NCI-H524 (cell line): ENCODE results near the gene FOXC2.
"Not testable (repeated sequence)": the region's sequence is repeated elsewhere in the genome, so short reads cannot be mapped to it uniquely, and the experiment has no call there.

Source experiments
- DNase-seq, 2 experiments: peaks; one replicate each; lab custom pipeline; 2025; lab: John Stamatoyannopoulos, UW

FOXC2 gene

DNA sequence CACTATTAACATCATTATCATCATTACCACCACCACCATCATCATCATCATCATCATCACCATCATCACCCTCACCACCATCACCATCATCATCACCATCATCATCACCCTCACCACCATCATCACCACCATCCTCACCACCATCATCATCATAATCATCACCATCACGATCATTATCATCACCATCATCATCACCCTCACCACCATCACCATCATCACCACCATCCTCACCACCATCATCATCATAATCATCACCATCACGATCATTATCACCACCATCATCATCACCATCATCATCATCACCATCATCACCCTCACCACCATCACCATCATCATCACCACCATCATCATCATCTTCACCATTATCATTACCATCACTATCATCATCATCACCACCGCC, 21.3 kb downstream of the FOXC2 start:
- not testable (repeated sequence) for DNase-seq

DNA sequence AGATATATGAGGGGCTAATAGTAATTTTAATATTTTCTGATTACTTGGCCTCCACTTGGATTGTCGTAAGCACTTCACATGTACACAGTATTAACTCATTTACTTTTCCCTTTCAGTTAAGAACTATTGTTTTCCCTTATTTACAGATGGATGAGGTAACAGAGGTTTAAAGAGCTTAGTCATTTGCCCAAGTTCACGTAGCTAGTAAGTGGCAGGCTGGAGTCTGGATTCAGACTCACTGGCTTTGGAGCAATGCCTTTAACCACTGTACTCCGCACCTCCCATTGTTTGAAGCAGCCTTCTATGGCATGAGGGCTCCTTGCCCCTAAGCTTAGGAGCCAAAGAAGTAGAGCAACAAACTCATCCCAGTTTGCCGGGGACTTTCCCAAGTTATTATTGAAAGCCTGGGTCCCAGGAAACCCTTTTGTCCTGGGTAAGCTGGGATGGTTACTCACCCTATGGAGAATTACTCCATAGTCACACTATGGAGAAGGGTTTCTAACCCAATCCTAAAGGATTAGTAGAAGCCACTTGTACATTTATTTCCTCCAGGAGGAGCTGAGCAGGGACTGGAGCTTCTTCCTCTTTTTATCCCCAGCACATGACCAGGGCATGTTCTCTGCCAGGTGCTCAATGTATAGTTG, 24.0 kb downstream of the FOXC2 start:
- no peak for DNase-seq

DNA sequence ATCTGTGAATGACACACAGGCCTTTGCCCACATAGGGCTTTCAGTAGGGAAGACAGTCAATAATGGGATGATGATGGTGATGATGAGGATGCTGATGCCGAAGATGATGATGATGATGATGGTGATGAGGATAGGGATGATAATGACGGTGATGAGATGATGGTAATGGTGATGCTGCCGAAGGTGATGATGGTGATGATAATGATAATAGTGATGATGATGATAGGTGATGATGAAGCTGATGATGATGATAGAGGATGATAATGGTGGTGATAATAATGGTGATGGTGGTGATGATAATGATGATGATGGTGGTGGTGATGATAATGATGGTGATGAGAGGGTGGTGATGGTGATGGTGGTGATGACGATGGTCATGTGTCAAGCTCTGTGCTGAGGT, 24.6 kb downstream of the FOXC2 start:
- no peak for DNase-seq

DNA sequence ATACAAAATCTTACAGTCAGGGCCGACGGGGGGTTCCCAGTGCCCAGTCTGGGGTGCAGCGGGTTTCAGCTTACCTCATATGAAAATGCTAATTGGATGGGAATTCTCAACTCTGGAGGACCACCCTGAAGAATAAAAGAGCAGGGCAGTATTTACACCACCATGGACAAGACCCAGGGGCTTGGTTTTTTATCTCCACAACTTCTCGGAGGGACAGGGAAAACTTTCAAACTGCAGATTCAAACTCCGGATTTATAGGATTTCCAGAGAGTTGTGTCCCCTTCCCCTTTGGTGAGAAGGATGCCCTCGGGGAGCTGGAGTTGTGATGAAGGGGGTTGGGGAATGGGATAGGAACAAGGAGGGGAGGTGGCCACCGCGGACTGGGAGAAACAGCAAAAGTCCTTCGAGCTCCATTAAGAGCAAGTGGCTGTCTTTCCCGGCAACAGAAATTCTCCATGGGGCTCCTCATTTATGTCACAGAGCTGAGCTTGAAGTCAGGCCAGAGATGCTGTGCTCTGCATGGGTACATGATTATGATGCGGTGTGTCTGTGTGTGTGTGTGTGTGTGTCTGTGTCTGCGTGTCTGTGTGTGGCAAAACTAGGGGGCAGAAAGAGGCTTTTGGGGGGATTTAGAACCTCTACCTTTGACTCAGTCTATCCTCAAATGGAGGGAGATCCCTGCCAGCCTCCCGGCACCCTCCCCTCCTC, 27.4 kb downstream of the FOXC2 start:
- DNase-seq = no peak

DNA sequence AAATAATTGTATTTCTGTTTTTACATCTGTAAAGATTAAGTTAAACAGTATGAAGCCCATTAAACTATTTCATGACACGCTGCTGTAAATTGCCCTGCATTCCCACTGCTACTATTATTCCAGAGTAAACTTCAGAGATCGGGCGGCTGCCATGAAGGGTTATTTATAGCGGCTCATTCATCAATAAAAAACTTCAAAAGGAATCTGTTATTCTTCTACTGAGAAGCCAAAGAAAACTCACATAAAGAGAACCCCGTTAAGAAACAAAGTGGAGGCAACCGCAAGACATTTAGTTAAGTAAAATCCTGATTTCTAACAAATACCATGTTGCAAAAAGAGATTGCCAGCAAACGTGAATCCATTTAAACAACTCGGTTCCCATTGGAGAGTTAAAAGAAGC, 28.1 kb downstream of the FOXC2 start:
- DNase-seq = no peak

DNA sequence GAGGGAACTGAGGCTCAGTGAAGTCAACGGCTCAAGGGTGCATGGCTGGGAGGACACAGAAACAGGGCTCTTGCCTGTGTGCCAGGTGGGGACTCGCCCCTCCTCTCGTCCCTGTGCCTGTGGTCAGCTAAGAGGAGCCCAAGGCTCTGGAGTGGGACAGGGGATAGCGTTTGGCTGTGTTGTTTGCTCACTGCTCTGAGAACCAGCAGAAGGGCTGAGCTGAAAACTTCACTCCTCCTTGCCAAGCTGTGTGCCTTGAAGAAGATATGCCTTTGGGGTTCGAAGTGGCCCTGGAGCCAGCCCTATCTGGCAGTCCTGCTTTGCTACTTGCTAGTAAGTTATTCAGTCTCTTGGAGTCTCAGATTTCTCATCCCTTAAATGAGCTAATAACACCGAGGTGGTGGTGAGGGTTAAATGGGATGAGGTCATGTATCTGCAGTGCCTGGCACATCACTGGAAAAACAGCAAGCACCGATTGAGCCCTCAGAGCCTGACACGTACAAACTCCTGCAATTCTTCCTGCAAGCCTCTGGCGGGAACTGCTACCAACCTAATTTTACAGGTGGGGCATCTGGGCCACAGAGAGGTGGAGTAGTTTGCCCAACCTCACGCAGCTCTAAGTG, 29.5 kb downstream of the FOXC2 start:
- DNase-seq = no peak

DNA sequence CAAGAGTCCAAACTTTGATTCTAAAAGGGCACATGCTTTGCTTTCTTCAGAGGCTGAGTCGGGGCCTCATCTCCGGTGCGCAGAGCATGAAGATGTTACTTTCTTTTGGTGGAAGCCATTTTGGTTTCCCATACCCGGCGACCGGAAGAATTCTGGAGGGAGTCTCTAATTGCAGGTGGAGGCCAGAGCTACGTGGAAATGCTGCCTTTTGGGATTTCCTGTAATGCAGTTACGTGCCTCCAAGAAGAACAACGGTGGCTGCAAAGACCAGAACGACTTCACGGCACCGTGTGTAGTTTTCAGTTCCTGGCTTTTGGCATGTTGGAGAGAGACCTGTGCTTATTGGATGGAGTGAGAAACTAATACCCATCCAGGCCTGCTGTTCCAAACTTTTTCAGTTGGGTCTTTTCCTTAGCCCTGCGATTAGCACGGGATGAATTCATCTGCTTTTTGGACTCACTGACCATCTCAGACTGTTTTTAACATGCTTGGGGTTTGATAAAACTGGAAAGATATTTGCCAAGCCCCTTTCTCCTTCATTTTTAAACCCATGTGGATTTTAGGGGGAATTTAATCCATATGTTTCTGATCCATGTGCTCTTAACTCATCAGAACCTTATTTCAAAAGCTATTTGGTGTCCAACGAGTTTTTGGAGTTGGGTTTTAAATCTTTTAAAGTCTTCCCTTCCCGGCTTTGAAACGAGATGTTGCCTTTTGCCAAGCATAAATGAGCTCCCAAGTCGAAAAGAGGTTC, 30.7 kb downstream of the FOXC2 start:
- no peak for DNase-seq

DNA sequence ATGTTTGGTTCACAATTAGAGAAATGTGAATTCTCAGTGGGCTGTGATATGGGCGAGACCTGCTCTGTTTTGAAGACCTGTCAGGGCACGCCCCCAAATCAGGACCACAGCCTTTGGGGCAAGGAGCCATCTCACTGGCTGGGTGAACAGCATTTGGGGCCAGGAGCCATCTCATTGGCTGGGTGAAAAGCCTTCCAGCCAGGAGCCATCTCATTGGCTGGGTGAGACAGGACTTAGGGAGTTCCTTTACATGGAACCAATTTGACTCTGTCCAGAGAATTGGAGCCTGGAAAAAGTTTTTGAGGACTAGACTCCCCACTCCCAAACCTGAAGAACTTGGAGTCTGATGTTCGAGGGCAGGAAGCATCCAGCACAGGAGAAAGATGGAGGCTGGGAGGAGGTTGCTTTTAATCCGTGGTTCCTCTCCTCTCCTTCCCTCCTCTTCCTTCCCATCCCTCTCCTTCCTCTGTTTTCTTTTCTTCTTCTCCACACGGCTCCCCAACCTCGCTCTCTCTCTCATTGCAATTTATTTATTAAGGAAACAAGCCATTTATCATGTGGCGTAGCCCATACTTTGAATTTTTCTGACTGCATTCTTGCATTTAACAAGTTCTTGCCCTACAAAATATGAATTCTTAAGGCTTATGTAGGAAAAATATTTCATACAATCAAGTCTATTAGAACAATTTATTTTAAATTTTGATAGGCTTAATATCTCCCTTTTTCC, 31.4 kb downstream of the FOXC2 start:
- no peak for DNase-seq

DNA sequence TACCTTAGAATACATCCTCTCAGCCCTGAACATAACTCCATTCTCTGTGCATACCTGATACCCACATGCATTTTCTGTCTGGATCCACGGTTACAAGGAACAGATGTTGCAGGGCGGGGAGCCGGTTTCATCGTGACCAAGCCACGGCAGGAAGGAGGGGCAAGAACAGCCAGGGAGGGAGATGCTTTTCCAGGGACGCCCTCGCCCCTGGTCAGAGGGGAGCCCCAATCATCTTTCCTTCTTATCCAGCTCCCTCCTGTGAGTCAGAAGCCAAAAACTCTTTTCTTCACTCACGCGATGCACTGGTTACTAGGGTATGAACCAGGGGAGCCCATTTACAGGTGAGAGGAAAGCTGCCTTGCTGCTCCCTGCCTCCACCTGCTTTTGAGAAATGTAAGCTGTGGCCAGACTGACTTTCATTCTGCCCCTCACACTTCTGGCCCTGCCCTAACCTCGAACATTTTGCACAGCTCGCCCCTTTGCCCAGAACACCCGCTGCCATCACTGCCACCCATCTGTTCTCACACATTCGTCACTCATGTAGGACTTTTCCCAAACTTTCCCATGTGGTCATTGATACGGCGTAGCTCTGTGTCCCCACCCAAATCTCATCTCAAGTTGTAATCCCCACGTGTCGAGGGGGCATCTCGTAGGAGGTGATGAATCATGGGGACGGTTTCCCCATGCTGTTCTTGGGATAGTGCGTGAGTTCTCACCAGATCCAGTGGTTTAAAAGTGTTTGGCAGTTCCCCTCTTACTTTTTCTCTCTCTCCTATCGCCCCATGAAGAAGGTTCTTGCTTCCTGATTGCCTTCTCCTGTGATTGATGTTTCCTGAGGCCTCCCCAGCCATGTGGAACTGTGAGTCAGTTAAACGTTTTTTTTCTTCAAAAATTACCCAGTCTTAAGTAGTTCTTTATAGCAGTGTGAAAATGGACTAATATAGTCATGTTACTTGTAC, 32.3 kb downstream of the FOXC2 start:
- DNase-seq = no peak

DNA sequence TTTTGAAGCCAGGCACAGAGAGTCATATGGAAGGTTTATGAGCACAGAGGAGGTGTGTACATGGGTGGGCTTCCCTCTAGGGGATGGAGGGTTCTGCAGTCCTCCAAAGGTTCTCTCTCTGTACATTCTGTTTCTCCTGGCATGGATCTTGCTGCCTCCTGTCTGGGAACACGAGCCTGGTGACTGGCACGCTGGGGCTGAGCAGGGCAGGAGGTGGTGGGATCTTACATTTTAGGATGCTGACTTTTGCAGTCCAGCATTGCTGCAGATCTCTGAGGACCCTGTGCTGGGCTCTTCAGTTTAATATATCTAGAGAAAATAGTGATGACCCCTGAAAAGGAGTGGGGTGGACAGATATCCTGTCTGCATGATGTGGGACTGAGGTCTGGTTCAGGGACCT, 34.7 kb downstream of the FOXC2 start:
- DNase-seq = no peak

DNA sequence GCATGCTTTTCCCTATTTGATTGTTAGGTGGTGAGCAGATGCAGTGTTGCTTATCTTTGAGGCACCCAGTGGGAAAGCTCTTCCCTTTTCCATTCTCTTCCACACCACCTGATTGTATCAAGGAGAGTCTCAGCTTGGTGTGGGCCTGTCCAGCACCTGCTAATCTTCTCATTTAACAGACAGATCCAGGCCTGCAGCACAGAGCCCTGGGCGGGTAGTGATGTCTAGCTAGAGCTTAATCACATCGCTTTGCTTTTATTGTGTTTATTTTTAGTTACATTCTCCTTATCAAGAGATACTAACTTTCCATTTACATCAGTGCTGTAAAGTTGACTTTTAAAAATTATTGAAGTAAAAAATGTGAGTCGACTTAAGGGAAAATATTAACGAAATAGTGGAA, 35.9 kb downstream of the FOXC2 start:
- DNase-seq = no peak

DNA sequence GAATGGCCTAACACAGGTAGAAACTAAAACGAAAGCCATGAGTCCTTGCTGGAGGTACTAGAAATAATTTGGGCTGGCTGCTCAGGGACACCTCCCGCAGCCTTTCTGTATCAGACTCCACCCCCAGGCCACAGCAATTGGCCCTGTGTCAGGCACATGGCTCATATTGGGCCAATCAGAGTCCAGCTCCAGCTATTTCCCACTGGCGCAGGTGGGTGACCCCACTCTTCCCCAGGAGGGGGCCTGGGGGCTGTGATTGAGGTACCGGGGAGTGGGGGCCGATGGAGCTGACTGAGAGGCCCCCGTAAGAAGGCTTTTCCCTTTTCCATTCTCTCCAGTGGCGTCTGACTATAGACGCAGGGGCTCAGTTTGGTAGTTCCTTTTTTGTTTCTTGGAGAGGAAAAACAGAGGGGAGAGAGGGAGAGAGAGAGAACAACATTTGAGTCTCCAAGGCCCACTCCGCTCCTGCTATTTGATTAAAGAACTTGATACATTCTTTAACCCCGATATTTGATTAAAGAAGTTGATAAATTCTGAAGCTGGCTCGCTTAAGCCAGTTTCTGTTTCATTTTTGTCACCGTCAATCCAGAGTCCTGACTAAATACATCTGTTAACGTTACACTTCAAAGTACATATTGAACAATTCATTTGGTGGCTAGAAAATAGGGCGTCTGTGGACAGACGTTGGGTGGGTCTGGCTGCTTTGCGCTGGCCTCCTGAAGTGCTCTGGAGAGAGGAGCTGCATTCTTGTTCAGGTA, 38.0 kb downstream of the FOXC2 start:
- no peak for DNase-seq

DNA sequence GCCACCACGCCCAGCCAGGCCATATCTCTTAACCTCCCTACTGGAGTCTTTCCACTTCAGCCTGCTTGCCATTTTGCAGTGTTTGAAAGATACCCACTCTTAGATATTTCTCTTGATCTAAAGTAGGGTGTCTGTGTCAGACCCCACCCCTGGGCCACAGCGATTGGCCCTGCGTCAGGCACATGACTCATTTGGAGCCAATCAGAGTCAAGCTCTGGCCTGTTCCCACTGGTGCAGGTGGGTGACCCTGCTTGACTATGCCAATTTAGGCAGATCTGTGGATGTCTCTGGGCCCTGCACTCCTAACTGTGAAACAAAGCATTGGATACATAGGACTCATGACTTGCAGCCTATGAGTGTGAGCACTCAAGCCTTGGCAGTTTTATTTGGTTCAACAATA, 39.3 kb downstream of the FOXC2 start:
- no peak for DNase-seq

DNA sequence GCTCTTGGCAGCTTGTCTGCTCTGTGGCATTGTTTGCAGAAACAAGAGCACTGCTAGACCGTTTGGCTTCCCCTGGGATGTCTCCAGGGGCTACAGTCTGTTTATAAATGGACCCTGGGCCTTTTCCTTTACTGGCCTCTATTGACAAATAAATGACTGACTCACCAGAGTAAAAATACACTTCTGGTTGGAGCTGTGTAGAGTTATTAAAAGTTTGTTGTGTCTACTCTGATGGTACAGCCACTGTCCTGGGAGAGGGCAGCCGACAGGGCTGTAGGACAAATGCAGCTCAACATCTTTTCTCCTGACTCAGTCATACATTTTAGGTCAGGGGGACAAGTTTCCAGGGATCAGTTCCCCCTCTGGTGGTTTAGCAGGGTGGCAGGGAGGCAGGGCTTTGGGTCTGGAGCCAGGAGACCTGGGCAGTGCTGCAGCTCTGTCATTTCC, 41.7 kb downstream of the FOXC2 start:
- no peak for DNase-seq

DNA sequence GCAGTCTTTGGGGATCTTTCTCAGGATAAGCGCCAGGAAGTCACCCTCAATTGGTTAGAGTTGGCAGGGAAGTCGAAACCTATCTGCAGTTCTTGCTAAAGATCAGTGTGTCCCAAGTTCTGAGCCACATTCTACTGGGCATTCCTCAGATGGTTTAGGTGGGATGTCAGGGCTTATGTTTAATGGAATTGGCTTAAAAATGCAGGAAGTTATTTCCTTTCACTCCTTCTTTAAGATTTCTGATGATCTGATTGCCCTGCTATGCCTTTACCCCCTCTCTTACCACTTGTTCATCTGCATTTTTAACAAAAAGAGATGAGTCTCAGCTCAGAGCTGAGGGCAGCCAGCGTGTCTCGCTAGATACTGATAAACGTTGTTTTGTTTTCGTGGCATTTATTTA, 42.5 kb downstream of the FOXC2 start:
- DNase-seq = no peak

DNA sequence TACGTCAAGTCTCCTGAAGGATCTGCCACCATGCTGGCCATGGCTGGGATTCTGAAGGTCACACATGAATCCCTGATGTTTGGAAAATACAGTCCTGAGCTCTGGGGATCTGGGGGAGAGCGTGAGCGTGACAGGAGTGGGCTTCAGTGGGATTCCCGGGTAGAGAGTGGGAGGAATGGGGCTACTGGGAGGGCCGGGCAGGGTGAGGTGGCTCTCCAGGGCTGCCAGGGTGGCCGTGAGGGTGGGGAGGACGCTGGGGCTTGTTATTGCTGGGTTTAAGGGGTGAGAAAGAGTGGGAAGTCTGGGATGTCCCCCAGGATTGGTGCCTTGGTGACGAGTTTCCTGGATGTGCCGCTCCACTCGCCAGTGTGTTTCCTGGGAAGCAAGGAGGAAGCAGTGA, 43.0 kb downstream of the FOXC2 start:
- no peak for DNase-seq

DNA sequence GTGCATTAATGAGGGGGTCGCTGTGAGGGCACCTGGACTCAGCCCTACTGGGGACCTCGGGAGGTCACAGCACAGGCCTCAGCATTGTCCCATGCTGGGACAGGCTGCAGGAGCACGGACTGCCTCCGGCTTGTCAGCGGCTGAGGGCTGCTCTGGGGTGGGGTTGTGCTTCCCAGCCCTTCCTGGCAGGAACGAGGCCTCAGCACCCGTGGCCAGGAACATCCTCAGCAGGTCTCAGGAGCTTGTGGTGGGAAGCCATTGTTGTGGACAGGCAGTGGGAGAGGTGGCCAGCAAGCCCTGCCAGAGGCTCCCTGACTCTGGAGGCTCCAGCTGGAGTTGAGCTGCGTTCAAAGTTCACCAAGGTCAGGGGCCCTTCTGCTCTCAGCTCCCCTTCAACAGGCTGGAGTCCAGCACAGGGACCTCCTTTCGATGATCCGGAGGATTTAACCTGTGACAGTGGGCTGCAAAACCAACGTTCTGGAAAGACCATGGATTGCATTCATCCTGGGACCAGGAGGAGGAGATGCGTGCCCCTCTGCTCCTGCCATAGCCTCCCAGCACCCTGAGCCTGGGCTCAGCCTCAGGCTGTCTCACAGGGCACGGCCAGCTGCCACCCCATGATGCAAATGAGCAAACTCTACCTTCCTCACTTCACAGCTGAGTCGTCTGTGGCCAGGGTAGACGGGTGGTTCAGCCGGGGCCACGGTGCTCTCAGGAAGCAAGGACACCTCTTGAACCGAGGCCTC, 44.3 kb downstream of the FOXC2 start:
- no peak for DNase-seq

DNA sequence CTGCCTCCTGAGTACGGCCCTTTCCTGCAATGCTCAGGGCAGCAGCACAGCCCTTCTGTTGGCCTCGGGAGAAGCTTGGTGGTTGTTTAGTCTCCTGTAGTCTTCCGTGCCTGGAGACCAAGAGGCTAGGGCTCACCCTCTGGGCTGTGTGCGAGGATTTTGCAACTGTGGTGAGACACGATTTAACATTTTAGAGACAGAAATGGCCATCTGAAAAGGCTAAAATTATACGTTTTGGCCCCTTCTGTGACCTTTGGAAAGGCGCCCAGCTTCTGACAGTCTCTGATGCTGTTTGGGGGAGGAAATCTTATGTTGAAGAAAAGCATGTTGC, 44.9 kb downstream of the FOXC2 start:
- DNase-seq = no peak

DNA sequence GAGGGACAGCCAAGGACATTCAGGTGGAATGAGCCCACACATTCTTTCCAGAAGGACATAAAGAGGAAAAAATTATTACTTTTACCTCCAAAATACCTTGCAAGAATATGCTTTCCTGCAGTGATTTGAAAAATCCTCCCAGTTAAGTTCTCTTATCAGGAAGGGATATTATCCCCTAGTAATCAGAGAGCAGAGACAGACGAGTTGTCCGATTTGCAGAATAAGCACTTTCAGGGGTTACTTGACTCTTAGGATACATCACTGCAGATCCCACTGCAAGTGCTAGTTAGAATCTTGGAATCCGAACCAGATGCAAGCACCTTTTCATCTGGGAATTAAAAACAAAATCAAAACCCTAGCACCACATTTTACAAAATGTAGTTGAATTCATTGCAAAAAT, 45.3 kb downstream of the FOXC2 start:
- DNase-seq = no peak

DNA sequence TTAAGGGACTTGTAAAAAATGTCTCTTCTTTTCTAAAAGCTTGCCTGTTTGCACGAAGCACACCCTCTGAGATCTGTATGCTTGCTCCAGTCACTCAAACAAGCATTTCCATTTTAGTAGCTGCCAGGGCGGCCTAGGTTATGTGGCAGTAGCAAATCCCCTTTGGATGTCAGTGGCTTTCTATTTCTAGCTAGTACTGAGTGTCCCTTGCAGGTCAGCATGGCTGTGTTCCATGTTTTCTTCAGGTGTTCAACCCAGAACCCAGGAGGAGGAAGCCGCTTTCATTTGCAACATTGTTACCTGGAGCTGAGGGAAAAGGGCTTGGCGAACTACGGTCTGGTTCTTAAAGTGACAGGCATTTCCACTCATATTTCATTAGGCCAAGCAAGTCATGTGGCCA, 48.1 kb downstream of the FOXC2 start:
- DNase-seq = no peak
